B cell (primary cell): ENCODE measurements around the gene TTC34.

Experiments
- CTCF ChIP-seq: fragments of 200-600 bp; IDR thresholded peaks from one replicate; pipeline ENCODE4 v1.8.0; 2022; ENCODE audit warnings: antibody characterized with exemption, mild to moderate bottlenecking
- EZH2 ChIP-seq: IDR thresholded peaks from 2 replicates; pipeline ENCODE4 v1.6.1; 2012; ENCODE audit warnings: borderline replicate concordance, low read depth, mild to moderate bottlenecking, moderate library complexity, low read length; ENCODE audit not compliant: insufficient read depth, poor library complexity, severe bottlenecking

GRCh38 chr1:2641381-2642130 is 159.9 kb downstream of the TTC34 start:
- TF ChIP-seq CTCF: no peak
- no peak for TF ChIP-seq EZH2
